Stimulated activated CD8-positive, alpha-beta memory T cell treated with anti-CD3 and anti-CD28 coated beads, Interleukin-4, amount 100 ng/mL, for 1 hour (primary cell): ENCODE results near the gene B4GALT1.
"Not testable (repeated sequence)": the region's sequence is repeated elsewhere in the genome, so short reads cannot be mapped to it uniquely, and the experiment has no call there.

Experiments
- DNase-seq, 2 donors: peaks; one replicate each; pipeline ENCODE4 v3.0.0-alpha.2; 2020; ENCODE audit warnings: low read depth in 2 of 2, low spot score in 1 of 2

B4GALT1 gene

DNA sequence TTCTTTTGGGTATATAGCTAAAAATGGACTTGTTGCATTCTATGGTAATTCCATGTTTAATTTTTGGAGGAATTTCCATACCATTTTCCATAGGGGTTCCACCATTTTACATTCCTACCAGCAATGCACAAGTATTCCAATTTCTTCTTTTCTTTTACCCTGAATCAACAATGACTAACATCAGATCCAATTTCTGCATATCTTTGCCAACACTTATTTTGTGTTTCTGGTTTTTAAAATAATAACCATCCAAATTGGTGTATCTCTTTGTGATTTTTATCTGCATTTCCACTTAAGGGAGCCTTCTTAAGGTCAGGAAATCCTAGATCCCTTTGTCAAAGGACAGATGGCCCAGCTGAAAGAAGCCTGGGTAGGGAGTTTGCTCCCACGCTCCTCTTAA is 61.2 kb downstream of the B4GALT1 start:
- no peak for DNase-seq

DNA sequence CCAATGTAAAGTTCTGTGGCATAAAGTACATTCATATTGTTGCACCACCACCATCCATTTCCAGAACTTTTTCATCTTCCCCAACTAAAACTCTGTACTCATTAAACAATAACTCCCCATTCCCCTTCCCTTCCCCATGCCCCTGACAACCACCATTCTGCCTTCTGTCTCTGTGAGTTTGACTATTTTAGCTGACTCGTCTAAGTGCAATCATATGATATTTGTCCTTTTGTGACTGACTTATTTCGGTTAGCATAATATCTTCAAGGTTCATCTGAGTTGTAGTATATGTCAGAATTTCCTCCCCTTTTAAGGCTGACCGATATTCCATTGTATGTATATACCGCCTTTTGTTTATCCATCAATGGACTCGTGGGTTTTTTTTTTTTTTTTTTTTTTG is 61.6 kb downstream of the B4GALT1 start:
- DNase-seq: no peak

- no peak for DNase-seq
Measured at GRCh38 chr9:33104401-33104800, 62.7 kb downstream of the B4GALT1 start.

DNA sequence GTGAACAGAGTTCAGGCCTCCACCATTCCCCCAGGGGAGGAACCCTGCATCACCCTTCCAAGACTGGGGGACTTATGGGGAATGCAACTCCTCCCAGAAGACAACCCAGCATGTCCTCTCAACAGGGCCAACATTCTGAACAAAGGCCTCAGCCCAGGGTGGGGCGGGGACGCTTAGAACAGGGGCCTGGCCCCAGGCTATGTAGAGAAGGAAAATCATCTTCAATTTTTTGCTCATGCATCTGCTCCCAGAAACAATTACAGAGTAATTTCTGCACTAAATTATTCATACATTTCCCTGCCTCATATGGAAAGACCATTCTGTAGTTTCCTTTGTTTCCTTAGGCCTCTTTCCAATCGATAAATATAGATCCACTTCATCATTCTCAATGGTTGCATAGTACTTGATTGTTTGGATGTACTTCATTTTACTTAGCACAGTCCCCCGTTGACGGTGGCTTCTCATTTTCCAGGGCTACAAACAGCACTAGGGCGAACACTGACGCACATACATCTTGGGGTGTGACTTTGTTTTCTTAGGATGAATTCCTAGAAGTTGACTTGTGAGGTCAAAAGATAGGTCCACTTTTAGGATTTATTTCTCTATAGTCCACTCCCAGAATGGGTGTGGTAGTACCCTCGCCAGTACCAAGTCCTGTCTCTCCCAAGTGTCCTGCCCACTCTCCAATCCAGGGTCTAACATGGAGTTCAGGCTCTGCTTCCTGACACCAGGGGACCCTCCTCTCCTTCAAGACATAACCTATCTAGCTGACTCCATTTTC is 63.4 kb downstream of the B4GALT1 start:
- DNase-seq: no peak

DNA sequence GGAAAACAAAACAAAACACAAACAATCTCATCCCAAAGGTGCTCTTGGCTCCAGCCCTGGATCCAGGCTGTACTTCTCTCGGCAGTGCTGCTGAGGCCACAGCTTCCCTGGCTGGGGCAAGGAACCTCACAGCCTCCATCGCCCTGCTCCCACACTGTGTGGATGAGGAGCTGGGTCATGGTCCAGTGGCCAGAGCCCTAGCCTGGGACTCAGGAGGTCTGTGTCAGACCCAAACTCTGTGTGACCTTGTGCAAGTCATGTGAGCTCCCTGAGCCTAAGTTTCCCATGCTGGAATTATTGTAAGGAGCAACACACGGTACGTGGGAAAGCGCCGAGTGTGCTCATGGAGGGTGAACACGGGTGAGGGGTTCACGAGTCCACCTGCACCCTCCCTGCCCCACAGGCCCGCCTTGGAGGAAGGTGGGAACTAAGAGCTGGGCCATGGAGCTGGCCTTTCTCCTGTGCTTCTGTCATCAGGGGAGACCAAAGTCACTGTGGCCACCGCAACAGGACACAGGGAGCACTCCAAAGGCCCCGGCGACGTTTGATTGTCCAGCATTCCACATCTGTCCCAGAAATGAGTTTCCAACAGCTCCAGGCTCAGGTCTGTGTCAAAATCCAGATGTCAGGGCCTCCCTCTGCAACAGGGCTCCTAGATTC is 64.5 kb downstream of the B4GALT1 start:
- no peak for DNase-seq

- DNase-seq: no peak
Measured at GRCh38 chr9:33101104-33101951, 65.8 kb downstream of the B4GALT1 start.

- DNase-seq: no peak
Measured at GRCh38 chr9:33099754-33100153, 67.4 kb downstream of the B4GALT1 start.

- DNase-seq: no peak
Measured at GRCh38 chr9:33097192-33097591, 69.9 kb downstream of the B4GALT1 start.

GRCh38 chr9:33092634-33093033 is 74.5 kb downstream of the B4GALT1 start:
- no peak for DNase-seq

DNA sequence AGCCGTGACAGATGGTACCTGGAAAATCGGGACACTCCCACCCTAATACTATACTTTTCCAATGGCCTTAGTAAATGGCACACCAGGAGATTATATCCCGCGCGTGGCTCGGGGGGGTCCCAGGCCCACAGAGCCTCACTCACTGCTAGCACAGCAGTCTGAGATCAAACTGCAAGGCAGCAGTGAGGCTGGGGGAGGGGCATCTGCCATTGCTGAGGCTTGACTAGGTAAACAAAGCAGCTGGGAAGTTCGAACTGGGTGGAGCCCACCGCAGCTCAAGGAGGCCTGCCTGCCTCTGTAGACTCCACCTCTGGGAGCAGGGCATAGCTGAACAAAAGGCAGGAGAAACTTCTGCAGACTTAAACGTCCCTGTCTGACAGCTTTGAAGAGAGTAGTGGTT is 81.5 kb downstream of the B4GALT1 start:
- DNase-seq: not testable (repeated sequence)

DNA sequence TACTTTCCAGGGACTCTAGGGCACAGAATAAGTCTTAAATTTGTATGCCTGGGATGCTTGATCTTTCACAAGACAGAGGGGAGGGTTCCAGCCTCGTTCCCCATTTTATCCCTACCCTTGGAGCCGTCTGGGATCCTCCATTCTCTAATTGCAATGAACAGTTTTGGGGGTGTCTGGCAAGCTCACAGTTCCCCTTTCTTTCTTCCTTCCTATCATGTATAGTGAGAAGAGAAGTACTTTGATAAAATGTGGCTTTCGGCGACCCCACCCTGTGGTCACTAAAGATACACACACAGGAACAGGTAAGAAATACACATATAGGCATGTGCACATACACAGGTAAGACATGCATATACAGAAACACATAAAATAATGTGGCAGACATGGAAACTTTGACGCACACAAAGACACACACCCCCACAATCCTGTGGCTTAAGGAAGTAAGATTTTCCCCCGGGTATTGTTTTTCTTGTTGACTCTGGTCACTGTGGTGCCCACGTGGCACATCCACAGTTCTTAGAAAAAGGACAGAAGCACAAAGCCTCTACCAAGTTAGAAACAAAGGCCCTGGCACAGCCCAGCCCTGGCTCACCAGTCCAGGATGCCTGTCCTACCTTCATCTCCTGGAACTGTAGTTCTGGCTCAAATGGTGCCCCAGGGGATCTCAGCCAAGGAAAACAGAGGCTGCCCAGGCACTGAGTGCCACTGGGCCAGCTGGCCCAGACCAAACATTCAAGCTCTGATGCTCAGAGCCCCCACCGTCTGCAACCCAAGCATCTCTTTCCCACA is 84.4 kb downstream of the B4GALT1 start:
- no peak for DNase-seq

DNA sequence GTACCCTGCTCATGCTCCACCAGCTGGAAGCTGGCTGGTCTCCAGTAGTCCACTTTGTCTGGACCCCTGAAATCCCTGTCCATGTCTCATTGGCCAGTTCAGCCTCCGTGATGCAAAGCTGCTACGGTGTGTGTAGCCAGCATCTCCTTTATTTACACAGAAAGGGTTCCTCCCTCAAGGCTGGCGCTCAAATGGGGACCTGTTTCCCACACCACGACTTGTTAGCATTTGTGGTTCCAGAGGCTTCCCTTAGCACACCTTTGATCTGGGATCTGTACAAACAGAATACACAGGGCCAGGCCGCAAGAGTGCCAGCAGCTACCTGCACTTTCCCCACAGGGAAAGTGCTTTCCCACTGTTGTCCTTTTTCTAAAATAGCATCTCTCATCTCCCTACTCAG is 85.0 kb downstream of the B4GALT1 start:
- DNase-seq: no peak

DNA sequence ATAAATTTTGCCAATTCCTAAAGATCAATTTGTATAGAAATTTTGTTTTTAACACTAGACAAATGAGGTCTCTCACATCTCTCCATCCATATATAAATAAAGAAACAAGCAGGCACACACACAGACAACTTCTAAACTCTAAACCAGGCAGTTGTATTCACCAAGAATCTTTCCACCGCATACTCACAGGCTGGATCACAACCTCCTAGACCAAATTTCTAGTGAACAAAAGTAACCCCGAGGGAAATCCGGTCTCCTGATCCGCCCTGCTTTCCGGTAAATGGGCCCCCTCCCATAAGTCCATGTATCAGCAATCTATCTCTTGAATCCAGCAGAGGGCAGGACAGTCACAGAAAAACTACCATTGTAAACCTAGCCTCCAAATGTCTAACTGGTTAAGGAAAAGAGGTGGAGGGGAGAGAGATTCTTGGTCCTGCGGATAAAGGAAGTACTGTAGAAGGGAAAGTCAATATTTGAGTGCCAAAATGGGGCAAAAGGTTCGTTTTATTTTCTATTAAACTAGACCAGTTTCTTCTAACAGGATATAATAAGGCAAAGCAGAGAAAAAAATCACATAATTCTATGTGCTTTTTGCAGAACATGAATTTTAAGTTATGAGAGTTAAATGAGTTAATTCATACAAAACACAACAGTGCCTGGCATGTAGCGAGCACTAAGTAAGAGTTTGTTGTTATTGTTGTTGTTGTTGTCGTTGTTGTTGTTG is 85.8 kb downstream of the B4GALT1 start:
- DNase-seq: peak; percentile 5 to 24

DNA sequence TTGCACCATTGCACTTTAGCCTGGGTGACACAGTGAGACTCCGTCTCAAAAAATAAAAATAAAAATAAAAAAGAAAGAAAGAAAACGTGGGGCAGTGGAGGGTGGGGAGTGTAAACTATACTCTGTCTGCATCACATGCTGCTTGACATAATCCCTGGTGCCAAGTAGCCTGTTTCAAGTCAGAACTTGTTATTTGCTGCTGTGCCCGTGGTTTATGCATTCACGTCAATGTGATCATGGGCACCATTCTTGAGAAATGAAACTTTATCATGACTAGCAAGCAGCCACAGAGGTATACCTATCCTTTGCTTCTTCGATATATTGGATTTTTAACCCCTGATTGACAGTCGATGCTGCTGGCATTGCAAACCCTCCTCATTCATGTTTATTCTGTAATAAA is 86.6 kb downstream of the B4GALT1 start:
- no peak for DNase-seq

- peak; percentile 81 to 90 for DNase-seq
Measured at GRCh38 chr9:33076046-33077004, 90.8 kb downstream of the B4GALT1 start, which contains the start of gene SMU1. TSS of gene SMU1 (minus strand) at chr9:33076674. CDS start at chr9:33076608, 66 bp downstream.

DNA sequence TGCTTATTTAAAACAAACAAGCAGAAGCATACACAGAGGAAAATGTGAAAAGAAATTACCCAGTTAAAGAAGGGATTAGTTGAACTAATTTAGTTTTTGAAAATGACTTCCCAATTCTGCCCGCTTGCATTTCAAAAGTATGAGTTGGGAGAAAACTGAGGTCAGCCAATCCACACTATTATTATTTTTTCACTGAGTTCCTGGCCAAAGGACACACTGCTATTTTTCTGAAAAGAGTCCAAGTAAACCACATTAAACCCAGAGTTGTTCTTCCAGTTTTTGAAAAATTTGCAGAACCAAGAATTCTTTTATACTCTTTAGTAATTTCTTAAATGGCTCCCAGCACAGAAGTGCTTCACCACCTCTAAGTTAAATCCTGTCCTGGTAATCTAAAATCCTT is 98.1 kb downstream of the B4GALT1 start:
- DNase-seq: no peak

DNA sequence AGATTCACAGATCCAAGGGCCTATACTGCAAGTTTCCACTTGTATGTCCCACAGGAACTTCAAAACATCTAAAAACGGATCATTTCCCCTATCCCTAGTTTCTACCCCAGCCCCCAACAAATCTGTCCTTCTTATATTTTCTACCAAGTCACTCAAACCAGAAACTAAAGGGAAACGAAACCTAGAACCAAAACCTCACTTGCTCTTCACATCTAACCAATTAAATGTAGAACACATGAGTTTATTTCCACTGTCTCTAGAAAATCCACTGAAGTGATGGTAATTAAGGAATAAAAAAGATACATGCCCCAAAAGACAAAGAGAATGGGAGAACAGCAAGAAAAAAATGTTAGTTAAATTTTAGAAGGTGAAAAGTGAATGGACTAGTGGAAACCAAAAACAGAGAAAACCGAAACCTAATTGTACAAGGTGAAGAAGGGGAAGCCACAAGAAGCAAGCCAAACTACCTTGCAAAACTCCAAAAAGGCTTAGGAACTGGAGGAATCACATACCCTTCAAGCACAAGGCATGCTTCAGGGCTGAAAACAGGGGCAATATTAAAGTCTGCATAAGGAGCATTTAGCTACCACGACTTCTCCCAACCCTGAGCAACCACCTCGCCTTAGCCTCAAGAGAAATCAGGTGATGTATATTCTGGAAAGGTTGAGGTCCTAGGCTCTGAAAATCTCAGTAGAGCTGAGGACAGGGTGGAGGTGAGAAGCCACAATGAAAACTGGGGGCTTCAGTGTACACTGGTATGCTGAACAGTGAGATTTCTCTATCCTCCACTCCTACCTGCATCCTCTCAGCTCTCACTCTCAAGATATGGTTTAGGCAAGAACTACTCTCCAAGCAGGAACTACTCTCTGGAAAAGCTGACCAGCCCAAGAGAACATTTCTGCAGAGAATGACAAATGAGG is 101.7 kb downstream of the B4GALT1 start:
- no peak for DNase-seq
